OCI-LY7 (cell line): Measurements from ENCODE around the gene CCNK.

Experiments
- EZH2phosphoT487 ChIP-seq: fragments of 200-600 bp; sonication (generic); IDR thresholded peaks from 2 replicates; pipeline ENCODE4 v1.6.1; 2018; ENCODE audit warnings: low read depth, borderline replicate concordance, mild to moderate bottlenecking, mixed run types, antibody characterized with exemption, low read length, moderate library complexity, mixed read lengths
- TF ChIP-seq, protein P1 (sequence below): fragments of 200-600 bp; sonication (generic); conservative IDR thresholded peaks from 2 replicates; pipeline ENCODE4 v1.5.1; 2014; ENCODE audit warnings: mild to moderate bottlenecking, antibody characterized with exemption, low read length, moderate library complexity, mixed read lengths

DNA sequence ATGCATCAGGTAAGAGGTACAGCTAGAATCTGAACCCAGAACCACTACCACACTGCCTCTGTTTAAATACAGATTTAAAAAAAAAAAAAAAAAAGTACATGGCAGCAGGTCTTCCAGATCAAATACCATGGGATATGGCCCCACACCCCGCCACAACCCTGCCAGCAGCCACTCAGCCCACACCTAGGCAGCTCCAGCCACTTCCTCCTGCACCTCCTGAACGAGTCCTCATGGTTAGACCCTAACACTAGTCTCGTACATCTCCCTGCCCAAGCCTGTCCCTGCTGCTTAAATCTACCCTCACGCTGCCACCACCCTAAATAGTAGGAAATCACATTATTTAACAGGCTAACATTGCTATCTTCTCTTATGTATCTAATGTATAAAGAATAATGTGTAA, 13.1 kb upstream of the CCNK start:
- TF ChIP-seq, protein P1, sequence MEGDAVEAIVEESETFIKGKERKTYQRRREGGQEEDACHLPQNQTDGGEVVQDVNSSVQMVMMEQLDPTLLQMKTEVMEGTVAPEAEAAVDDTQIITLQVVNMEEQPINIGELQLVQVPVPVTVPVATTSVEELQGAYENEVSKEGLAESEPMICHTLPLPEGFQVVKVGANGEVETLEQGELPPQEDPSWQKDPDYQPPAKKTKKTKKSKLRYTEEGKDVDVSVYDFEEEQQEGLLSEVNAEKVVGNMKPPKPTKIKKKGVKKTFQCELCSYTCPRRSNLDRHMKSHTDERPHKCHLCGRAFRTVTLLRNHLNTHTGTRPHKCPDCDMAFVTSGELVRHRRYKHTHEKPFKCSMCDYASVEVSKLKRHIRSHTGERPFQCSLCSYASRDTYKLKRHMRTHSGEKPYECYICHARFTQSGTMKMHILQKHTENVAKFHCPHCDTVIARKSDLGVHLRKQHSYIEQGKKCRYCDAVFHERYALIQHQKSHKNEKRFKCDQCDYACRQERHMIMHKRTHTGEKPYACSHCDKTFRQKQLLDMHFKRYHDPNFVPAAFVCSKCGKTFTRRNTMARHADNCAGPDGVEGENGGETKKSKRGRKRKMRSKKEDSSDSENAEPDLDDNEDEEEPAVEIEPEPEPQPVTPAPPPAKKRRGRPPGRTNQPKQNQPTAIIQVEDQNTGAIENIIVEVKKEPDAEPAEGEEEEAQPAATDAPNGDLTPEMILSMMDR = no peak
- no peak for TF ChIP-seq EZH2phosphoT487
